Esophagus muscularis mucosa (tissue), 3 donors: Measurements from ENCODE around the gene DHRS3.

Experiments
- EP300 ChIP-seq: sonication (generic); formaldehyde crosslinking; IDR thresholded peaks from one replicate; pipeline ENCODE4 v1.6.1; 2017; ENCODE audit warnings: antibody characterized with exemption
- TF ChIP-seq, protein P1 (sequence below), 3 experiments: fragments of 200-600 bp in 2 of 3; fragments of 450-650 bp in 1 of 3; sonication (generic) in 2 of 3; IDR thresholded peaks; one replicate each; pipeline ENCODE4 v1.5.1; 2017 to 2019; ENCODE audit warnings: antibody characterized with exemption in 3 of 3, mild to moderate bottlenecking in 2 of 3, moderate library complexity in 1 of 3

DNA sequence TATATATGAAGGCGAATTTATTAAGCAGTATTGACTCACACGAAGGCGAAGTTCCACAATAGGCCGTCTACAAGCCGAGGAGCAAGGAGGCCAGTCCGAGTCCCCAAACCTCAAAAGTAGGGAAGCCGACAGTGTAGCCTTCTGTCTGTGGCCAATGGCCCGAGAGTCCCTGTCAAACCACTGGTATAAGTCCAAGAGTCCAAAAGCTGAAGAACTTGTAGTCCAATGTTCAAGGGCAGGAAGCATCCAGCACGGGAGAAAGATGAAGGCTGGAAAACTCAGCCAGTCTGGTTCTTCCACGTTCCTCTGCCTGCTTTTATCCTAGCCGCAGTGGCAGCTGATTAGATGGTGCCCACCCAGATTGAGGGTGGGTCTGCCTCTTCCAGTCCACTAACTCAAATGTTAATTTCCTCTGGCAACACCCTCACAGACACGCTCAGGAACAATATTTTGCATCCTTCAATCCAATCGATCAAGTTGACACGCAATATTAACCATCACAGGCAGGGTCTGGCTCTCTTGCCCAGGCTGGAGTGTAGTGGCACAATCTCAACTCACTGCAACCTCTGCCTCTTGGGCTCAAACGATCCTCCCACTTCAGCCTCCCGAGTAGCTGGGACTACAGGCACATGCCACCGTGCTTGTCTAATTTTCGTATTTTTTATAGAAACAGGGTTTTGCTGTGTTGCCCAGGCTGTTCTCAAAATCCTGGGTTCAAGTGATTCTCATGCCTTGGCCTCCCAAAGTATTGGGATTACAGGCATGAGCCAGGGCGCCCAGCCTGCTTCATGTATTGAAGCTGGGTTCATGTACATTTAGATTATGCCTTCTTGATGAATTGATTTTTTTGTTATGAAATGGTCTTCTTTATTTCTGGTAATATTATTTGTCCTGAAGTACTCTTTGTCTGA, 85.3 kb downstream of the DHRS3 start:
- TF ChIP-seq, protein P1, sequence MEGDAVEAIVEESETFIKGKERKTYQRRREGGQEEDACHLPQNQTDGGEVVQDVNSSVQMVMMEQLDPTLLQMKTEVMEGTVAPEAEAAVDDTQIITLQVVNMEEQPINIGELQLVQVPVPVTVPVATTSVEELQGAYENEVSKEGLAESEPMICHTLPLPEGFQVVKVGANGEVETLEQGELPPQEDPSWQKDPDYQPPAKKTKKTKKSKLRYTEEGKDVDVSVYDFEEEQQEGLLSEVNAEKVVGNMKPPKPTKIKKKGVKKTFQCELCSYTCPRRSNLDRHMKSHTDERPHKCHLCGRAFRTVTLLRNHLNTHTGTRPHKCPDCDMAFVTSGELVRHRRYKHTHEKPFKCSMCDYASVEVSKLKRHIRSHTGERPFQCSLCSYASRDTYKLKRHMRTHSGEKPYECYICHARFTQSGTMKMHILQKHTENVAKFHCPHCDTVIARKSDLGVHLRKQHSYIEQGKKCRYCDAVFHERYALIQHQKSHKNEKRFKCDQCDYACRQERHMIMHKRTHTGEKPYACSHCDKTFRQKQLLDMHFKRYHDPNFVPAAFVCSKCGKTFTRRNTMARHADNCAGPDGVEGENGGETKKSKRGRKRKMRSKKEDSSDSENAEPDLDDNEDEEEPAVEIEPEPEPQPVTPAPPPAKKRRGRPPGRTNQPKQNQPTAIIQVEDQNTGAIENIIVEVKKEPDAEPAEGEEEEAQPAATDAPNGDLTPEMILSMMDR (IDR thresholded peaks at IDR 0.05), result no peak
- no peak for TF ChIP-seq EP300
